ENCODE measurements around the gene AP3B2. TPM values are rescaled to one million over a fixed set of nuclear protein-coding genes. Genes with fewer than 3 reads are reported as not detected.

AP3B2 gene
- total and polyA plus RNA-seq, 10 donors = 0.15 to 9.5 (median 1.1) TPM; not detected in 1

- no peak for DNase-seq
- no peaks in the 10 kb centered on the region for H3K9me3 ChIP-seq
- peaks cover 0 to 54% (median 25%) of the 10 kb centered on the region in 7 donors for H3K27me3 ChIP-seq (replicated peaks in 1 of 7)
- intact Hi-C loops (cut with DNase I; ENCODE audit: low total_unique reads) = no loop called here
- no peaks in the 10 kb centered on the region for H3K36me3 ChIP-seq
- H3K4me3 ChIP-seq = peak overlapping the region in 7 of 8 donors; percentile 33 to 75 (median 47)
- TF ChIP-seq POLR2AphosphoS5 (IDR thresholded peaks at IDR 0.05) = no peak
- TF ChIP-seq CTCF (IDR thresholded peaks at IDR 0.05 in 8 of 11, conservative IDR thresholded peaks at IDR 0.05 in 3 of 11) = no peak
- TF ChIP-seq POLR2A (IDR thresholded peaks at IDR 0.05) = no peak
- peaks cover 0 to 18% (median 12%) of the 10 kb centered on the region in 6 donors for H3K4me1 ChIP-seq
- H3K27ac ChIP-seq = peak overlapping the region in 1 of 8 donors; percentile 82
- 30 to 39% (median 32%) methylated on average over 18 to 19 of the region's 19 CpGs for WGBS, 5 donors
Observed at GRCh38 chr15:82679626-82680199, 30.0 kb downstream of the AP3B2 start.

- TF ChIP-seq POLR2AphosphoS5 (IDR thresholded peaks at IDR 0.05) (no peak), CTCF (IDR thresholded peaks at IDR 0.05 in 8 of 11, conservative IDR thresholded peaks at IDR 0.05 in 3 of 11) (no peak), POLR2A (IDR thresholded peaks at IDR 0.05) (no peak)
- H3K27ac ChIP-seq = no peak overlapping the region
- H3K4me1 ChIP-seq = peaks cover 0 to 18% (median 12%) of the 10 kb centered on the region in 6 donors
- no peak overlapping the region for H3K4me3 ChIP-seq
- DNase-seq = no peak
- intact Hi-C loops (cut with DNase I; ENCODE audit: low total_unique reads) = no loop called here
- H3K27me3 ChIP-seq (replicated peaks in 1 of 7) = peaks cover 0 to 41% (median 25%) of the 10 kb centered on the region in 7 donors
- H3K9me3 ChIP-seq = no peaks in the 10 kb centered on the region
- WGBS, 5 donors = 85 to 92% (median 86%) methylated on average over 7 of the region's 7 CpGs
- no peaks in the 10 kb centered on the region for H3K36me3 ChIP-seq
Observed at GRCh38 chr15:82677720-82678323, 31.9 kb downstream of the AP3B2 start.

GRCh38 chr15:82674873-82675272 lies 34.8 kb downstream of the AP3B2 start:
- Histone ChIP-seq H3K36me3 (no peaks in the 10 kb centered on the region), H3K4me3 (no peak overlapping the region), H3K27me3 (replicated peaks in 1 of 7) (peaks cover 0 to 12% (median 8%) of the 10 kb centered on the region in 7 donors), H3K9me3 (no peaks in the 10 kb centered on the region), H3K4me1 (peaks cover 0 to 4% (median under 1%) of the 10 kb centered on the region in 6 donors), H3K27ac (no peak overlapping the region)
- TF ChIP-seq POLR2AphosphoS5 (IDR thresholded peaks at IDR 0.05) = no peak
- TF ChIP-seq POLR2A (IDR thresholded peaks at IDR 0.05) = no peak
- TF ChIP-seq CTCF (IDR thresholded peaks at IDR 0.05 in 8 of 11, conservative IDR thresholded peaks at IDR 0.05 in 3 of 11) = no peak
- intact Hi-C loops (cut with DNase I; ENCODE audit: low total_unique reads) = no loop called here
- DNase-seq = no peak
- 71 to 86% (median 78%) methylated on average over 2 of the region's 2 CpGs for WGBS, 5 donors

- DNase-seq = no peak
- Histone ChIP-seq H3K9me3 (no peaks in the 10 kb centered on the region), H3K4me1 (no peaks in the 10 kb centered on the region), H3K36me3 (no peaks in the 10 kb centered on the region), H3K27ac (no peak overlapping the region), H3K27me3 (replicated peaks in 1 of 7) (peaks cover 0 to 5% (median 0%) of the 10 kb centered on the region in 7 donors), H3K4me3 (no peak overlapping the region)
- 81 to 87% (median 83%) methylated on average over 4 of the region's 4 CpGs for WGBS, 5 donors
- intact Hi-C loops (cut with DNase I; ENCODE audit: low total_unique reads) = no loop called here
- no peak for TF ChIP-seq POLR2AphosphoS5 (IDR thresholded peaks at IDR 0.05)
- no peak for TF ChIP-seq POLR2A (IDR thresholded peaks at IDR 0.05)
- no peak for TF ChIP-seq CTCF (IDR thresholded peaks at IDR 0.05 in 8 of 11, conservative IDR thresholded peaks at IDR 0.05 in 3 of 11)
Observed at GRCh38 chr15:82670699-82671098, 39.0 kb downstream of the AP3B2 start.

Measured in spleen (tissue), 11 donors.